GM18868 (cell line): Measurements from ENCODE around the gene KIRREL3.
A peak's percentile ranks its signal among the peaks of the same experiment; 100 is the strongest.
"Not testable (repeated sequence)": the region's sequence is repeated elsewhere in the genome, so short reads cannot be mapped to it uniquely, and the experiment has no call there.

ENCODE experiments used
- ATAC-seq: cut with Tn5 transposase; IDR thresholded peaks from one replicate; pipeline ENCODE4 v1.9.1; 2021; ENCODE audit warnings: mild to moderate bottlenecking, moderate library complexity; ENCODE audit not compliant: unreplicated experiment

KIRREL3 gene

DNA sequence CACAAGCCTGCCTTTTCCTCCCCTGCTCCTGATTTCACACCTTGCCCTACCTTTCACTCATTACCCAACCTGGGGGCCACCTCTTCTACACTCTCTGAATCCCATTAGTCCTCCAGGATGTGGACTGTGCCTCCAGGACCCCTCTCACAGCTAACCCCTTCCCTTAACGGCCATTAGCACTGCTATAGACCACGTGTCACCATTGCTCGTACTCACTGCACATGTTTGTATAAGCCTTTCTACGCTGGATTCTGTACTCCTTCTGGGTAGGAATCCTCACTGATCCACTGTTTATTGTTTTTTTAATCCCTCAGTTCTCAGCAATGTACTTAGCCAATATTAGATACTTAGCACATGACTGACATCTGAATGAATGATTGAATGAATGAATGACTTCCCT lies 40.9 kb downstream of the KIRREL3 start:
- no peak for ATAC-seq

- no peak for ATAC-seq
Observed at GRCh38 chr11:126956635-126957034, 43.9 kb downstream of the KIRREL3 start.

- not testable (repeated sequence) for ATAC-seq
Observed at GRCh38 chr11:126952533-126952932, 48.0 kb downstream of the KIRREL3 start.

- ATAC-seq = no peak
Observed at GRCh38 chr11:126951465-126951864, 49.1 kb downstream of the KIRREL3 start.

- no peak for ATAC-seq
Observed at GRCh38 chr11:126949066-126949891, 51.3 kb downstream of the KIRREL3 start.

DNA sequence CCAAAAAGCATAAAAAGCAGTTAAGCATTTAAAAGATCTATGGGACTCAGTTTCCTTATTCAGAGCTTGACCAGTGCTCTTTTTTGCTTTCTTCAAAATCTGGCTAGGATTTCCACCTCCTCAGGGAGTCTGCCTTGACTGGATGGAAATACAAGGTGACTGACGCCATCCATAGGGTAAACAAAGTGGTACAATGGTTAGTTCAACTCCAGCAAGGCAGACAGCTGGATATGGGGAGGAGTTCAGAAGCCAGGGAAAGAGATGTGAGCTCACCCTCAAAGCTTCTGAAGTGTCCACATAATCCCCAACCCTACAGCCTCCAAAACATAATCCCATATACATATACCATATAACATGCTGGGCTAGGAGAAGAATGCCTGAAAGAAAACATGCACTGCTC lies 52.0 kb downstream of the KIRREL3 start:
- no peak for ATAC-seq

- ATAC-seq = no peak
Observed at GRCh38 chr11:126945319-126945718, 55.3 kb downstream of the KIRREL3 start.

- no peak for ATAC-seq
Observed at GRCh38 chr11:126943316-126943715, 57.3 kb downstream of the KIRREL3 start.

DNA sequence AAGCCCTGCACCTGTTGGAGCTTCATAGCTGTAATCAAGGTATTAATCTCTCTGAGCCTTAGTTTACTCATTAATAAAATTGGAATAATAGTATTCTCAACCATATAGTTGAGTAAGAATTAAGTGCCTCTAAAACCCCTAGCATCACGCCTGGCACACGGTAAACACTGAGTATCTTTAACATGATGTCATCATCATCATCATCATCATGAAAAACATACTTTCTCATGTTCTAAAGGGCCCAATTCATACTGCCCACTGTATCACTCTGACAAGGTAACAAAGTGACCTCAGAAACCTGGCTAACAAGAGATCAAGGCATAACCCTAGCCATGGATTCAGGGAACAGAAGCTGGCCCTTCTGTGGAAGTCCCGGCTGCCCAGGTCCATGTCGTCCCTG lies 58.4 kb downstream of the KIRREL3 start:
- ATAC-seq = no peak

- no peak for ATAC-seq
Observed at GRCh38 chr11:126939552-126939951, 61.0 kb downstream of the KIRREL3 start.

- ATAC-seq = no peak
Observed at GRCh38 chr11:126938718-126939117, 61.9 kb downstream of the KIRREL3 start.

DNA sequence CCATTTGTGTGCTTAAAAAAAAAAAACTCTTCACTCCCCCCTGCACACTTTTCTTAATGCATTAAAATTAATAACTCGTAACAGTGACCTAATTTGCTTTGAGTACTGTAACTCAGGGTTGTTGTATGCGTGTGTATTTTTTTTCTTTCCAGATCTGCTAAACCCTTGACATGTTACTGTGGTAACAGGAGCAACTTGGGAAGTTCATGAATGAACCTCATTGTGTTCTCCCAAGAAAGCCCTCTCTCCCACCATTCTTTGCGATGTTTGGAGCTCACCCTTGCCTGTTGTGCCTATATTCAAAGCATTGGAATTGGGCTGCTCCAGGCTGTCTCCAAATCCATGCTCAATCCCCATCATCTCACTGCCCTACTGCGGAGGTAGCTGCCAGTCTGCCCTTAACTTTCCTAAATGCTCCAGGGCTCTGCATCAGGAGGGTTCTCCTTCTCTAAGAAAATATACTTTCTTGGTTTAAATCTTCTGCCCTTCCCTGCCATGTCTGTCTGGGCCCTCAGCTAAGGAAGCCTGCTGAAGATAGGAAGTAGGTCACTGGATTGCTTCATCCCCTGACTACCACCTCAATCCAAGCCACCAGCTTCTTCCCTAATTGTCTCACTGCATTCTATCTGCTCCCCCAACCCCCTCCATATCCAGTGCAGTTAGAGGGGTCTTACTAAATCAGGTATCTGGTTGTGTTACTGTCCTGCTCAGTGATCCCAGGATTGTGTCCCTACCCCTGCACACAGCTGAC lies 70.3 kb downstream of the KIRREL3 start:
- no peak for ATAC-seq

DNA sequence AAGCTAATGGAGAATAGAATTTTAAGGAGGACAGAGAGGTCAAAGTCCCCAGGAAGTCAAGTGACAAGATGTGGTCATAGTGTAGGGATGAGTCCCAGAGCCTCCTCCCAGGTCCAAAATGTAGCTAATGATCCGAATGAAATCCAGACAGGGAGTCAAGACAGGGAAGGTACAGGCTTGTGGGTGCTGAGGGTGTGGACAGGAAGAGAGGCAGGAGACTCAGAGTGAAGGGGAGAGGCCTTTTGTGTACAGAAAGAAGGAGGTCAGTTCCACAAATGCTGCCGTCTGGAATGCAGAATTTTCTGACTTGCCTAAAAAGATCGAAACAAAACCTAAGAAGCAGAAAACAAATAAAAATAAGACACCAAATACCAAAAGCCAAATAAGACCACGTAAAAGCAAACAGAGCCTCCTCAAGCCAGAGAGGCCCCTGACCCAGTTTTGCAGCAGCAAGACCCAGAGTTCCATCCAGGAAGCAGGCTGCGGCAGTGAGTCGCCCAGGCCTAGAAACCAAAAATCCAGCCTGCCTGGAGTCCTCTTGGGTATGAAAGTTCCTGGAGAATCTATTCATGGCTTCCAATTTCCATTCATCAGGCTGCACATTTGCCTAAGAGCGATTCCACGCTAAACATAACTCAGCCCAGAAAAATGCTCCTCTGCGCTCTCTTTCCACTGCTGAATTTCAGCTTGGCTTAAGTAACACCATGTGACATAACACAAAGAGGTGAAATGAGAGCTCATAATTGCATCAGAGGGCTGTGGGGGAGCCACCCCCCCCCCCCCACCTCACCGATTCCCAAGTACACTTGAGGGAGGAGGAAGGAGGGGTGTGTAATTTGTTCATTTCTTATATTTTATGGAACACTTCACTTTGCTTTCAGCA lies 71.2 kb downstream of the KIRREL3 start:
- no peak for ATAC-seq

DNA sequence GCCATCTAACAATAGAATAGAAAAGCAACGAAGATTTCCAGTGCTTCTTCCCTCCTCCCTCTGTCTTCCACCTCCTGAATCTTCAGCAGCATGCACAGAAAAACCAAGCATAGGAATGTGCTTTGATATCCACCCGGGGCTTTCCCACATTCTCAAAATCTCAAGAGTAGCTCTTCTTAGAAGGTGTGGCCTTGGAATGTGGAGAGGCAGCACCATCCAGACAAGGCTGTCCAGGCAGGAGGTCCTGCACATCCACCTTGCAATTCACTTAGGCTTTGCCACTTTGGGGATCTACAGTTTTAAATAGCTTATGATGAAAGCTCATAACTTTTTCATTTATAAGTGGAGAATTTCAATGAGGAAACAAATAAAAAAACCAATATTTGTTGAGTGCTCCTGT lies 72.9 kb downstream of the KIRREL3 start:
- ATAC-seq = no peak

DNA sequence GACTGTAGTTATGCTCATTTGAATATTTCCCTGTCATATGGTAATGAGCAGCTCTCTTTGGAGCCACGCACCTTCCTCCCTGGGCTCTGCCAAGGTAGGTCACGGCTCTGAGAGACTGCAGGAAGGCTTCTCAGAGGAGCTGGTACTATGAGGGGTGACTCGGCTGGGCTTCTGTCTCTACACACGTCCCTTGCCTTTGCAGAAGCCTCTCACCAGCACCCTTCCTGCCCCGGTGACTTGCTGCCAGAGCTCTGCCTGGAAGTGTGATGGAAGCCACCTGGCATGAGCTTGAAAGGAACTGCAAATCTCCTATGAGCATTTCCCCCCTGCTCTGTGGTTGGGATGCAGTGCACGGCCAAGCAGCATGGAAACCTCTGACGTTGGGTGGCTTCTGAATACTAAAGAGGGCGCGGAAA lies 74.2 kb downstream of the KIRREL3 start:
- no peak for ATAC-seq

DNA sequence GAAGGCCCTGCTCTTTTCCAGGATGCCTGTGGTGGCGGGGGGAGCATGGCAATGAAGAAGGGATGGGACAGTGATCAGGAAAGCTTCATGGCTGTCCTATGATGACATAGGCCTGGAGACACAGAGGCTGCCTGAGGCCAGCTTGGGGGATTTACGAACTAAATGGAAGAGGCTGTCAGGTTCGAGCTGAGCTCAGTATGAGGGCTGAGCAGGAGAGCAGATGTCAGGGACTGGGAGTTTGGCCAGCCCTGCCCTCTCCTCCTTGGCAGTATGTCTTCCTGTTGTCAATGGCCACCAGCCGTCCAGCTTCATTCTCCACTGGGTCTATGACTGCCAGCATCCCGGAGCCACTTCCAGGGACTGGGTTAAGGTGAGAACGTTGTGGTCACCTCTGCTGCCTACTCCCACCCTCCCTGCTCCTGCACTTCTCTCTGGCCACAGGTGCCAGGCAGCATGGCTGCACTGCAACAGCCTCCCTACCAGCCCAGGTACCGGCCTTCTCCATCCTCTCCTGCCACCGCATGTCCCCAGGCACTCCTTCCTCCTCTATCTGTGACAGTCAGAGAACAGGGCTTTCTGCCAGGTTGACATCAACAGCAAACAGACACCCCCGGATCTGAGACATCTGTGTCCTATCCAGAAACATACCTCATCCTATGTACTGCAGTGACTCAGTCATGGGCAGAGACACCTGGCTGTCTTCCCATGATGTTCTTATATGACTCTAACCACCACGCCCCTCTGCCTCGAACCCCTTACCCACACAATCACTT lies 75.1 kb downstream of the KIRREL3 start:
- ATAC-seq = no peak

GRCh38 chr11:126924376-126925040 lies 76.1 kb downstream of the KIRREL3 start:
- ATAC-seq = no peak

GRCh38 chr11:126920833-126921232 lies 79.7 kb downstream of the KIRREL3 start:
- no peak for ATAC-seq

GRCh38 chr11:126919147-126919823 lies 81.3 kb downstream of the KIRREL3 start:
- ATAC-seq = peak; percentile 55
